ENCODE data around the gene FUT1. TPM values are rescaled to one million over a fixed set of nuclear protein-coding genes. Genes with fewer than 3 reads are reported as not detected.

The FUT1 gene
- total and polyA plus RNA-seq, 9 of the 15 experiments (the other 6 are each of a cell fraction or from before 2014, with no cell fraction given), result 2.3 to 18.5 (median 8.8) TPM

- TF ChIP-seq NR2C1 (IDR thresholded peaks at IDR 0.05) (peak; percentile 76; the same call in 1 of the 2 replicates), NR2C1 (tag; IDR thresholded peaks at IDR 0.05) (peak; percentile 91), E2F1 (CRISPR knock-in tag; IDR thresholded peaks at IDR 0.05) (peak; percentile 69; the same call in 1 of the 2 replicates), RBBP5 (IDR thresholded peaks at IDR 0.05; ENCODE audit: borderline replicate concordance, insufficient read depth, low read length, poor library complexity, severe bottlenecking) (no peak), SOX6 (IDR thresholded peaks at IDR 0.05) (peak; percentile 51), E2F8 (IDR thresholded peaks at IDR 0.05; ENCODE audit: low read depth, partially characterized antibody) (peak; percentile 60), MAFG (tag; conservative IDR thresholded peaks at IDR 0.05) (no peak), TSHZ1 (CRISPR knock-in tag; IDR thresholded peaks at IDR 0.05) (no peak), CHD2 (IDR thresholded peaks at IDR 0.05; ENCODE audit: low read depth, low read length) (peak; percentile 61), ZNF280B (CRISPR knock-in tag; IDR thresholded peaks at IDR 0.05) (no peak), MCM3 (IDR thresholded peaks at IDR 0.05) (no peak), ZBTB26 (CRISPR knock-in tag; IDR thresholded peaks at IDR 0.05) (no peak), MYC (IDR thresholded peaks at IDR 0.05; ENCODE audit: low read depth, low read length) (0 out of 2 replicates have a peak, but pooled peaks have one; percentile 9), MYC (CRISPR knock-in tag; IDR thresholded peaks at IDR 0.05; ENCODE audit: borderline replicate concordance, low read depth) (peak; percentile 57; the same call in 1 of the 2 replicates), SP1 (CRISPR knock-in tag; IDR thresholded peaks at IDR 0.05) (peak; percentile 82), ESRRA (IDR thresholded peaks at IDR 0.05; ENCODE audit: borderline replicate concordance, low read depth) (peak; percentile 63), ESRRB (CRISPR knock-in tag; IDR thresholded peaks at IDR 0.05; ENCODE audit: borderline replicate concordance) (no peak; the same call in 1 of the 2 replicates), HDAC1 (IDR thresholded peaks at IDR 0.05) (peak in 1 of 2 experiments; percentile 72; a peak in 2 of 4 replicates)
Observed at GRCh38 chr19:48795055-48795684, 42.7 kb upstream of the FUT1 start (continued).

Measured in K562 (cell line).